HepG2 (cell line): ENCODE measurements around the gene APEX1. TPM values are rescaled to one million over a fixed set of nuclear protein-coding genes. Genes with fewer than 3 reads are reported as not detected.

ENCODE experiments used
- ATAC-seq: fragments of 200-7000 bp; cut with Tn5 transposase; 3 replicates; pipeline ENCODE4 v1.9.1; 2020; ENCODE audit warnings: mild to moderate bottlenecking, moderate library complexity
- BruUV-seq: library from RNA; stranded (reverse); fragments of 400-500 nt; replicated peaks from 2 replicates; lab custom pipeline; 2021; lab: Mats Ljungman, UMichigan
- CTCF ChIA-PET: fragments of 300-600 bp; formaldehyde crosslinking; extraction: SDS; loops from one replicate; lab custom pipeline; 2021; ENCODE audit warnings: low total read pairs, inconsistent platforms, low intra/inter-chr PET ratio; lab: Yijun Ruan, JAX
- POLR2A ChIA-PET: fragments of 350-600 bp; sonication (Branson Sonifier 250); formaldehyde crosslinking; loops from one replicate; lab custom pipeline; 2020; ENCODE audit warnings: antibody characterized with exemption, inconsistent platforms; lab: Yijun Ruan, JAX
- DNase-seq: peaks from one replicate; pipeline ENCODE4 v3.0.0-alpha.2; 2015; ENCODE audit warnings: low spot score
- FAIRE-seq: peaks from 3 replicates; lab custom pipeline; 2011; peaks lifted over from hg19 to GRCh38; lab: Jason Lieb, UNC
- H2AFZ ChIP-seq: one replicate; pipeline ENCODE4 v1.6.1; 2011; ENCODE audit warnings: low read length, inconsistent platforms
- H3K27ac ChIP-seq: fragments of 300-600 bp; 3 replicates; pipeline ENCODE4 v1.8.0; 2011; ENCODE audit warnings: mixed run types, mild to moderate bottlenecking, mixed read lengths, low read length, inconsistent platforms; ENCODE audit not compliant: insufficient read depth; ENCODE audit errors: extremely low read length
- H3K27me3 ChIP-seq, 2 experiments: fragments of 200-600 bp in 1 of 2; 2 replicates in 1 of 2; 3 replicates in 1 of 2; pipeline versions ENCODE4 v1.6.0 to v1.8.0; 2011; ENCODE audit warnings: low read length in 2 of 2, mild to moderate bottlenecking in 2 of 2, moderate library complexity in 2 of 2, inconsistent platforms in 1 of 2; ENCODE audit not compliant: insufficient read depth in 2 of 2, control insufficient read depth in 1 of 2
- H3K36me3 ChIP-seq, 2 experiments: fragments of 200-600 bp in 1 of 2; replicated peaks in 1 of 2; 2 replicates in 1 of 2; 3 replicates in 1 of 2; pipeline versions ENCODE4 v1.5.1 to v1.8.0; 2011; ENCODE audit warnings: low read length in 2 of 2, inconsistent platforms in 1 of 2; ENCODE audit not compliant: insufficient read depth in 2 of 2, control insufficient read depth in 1 of 2
- H3K4me1 ChIP-seq: 2 replicates; pipeline ENCODE4 v1.5.1; 2012; ENCODE audit warnings: low read length, inconsistent platforms; ENCODE audit not compliant: insufficient read depth
- H3K4me2 ChIP-seq: 2 replicates; pipeline ENCODE4 v1.6.0; 2011; ENCODE audit warnings: low read depth, low read length, inconsistent platforms
- H3K4me3 ChIP-seq, 3 experiments: fragments of 200-600 bp in 1 of 3; sonication (generic), shearing (Covaris generic) in 1 of 3; replicated peaks in 1 of 3; 2 replicates each; pipeline ENCODE4 v1.5.1; 2011 to 2016; ENCODE audit warnings: low read length in 3 of 3, inconsistent platforms in 2 of 3, low read depth in 2 of 3, mild to moderate bottlenecking in 2 of 3, control low read depth in 1 of 3, mixed read lengths in 1 of 3; ENCODE audit not compliant: insufficient read depth in 1 of 3
- H3K79me2 ChIP-seq: one replicate; pipeline ENCODE4 v1.6.1; 2011; ENCODE audit warnings: low read length, inconsistent platforms; ENCODE audit not compliant: insufficient read depth
- H3K9ac ChIP-seq: 2 replicates; pipeline ENCODE4 v1.6.0; 2011; ENCODE audit warnings: mild to moderate bottlenecking, low read depth, low read length, inconsistent platforms; ENCODE audit not compliant: insufficient read depth
- H3K9me3 ChIP-seq: 2 replicates; pipeline ENCODE4 v1.5.1; 2012; ENCODE audit warnings: mild to moderate bottlenecking, low read length
- H4K20me1 ChIP-seq: 2 replicates; pipeline ENCODE4 v1.6.0; 2011; ENCODE audit warnings: inconsistent platforms, mild to moderate bottlenecking, low read length, moderate library complexity; ENCODE audit not compliant: insufficient read depth
- HDAC1 ChIP-seq: sonication (generic); formaldehyde crosslinking; IDR thresholded peaks from 2 replicates; pipeline ENCODE4 v1.5.1; 2020; ENCODE audit warnings: mild to moderate bottlenecking, missing genetic modification reagents
- PAX8 ChIP-seq: sonication (generic); formaldehyde crosslinking; IDR thresholded peaks from 2 replicates; pipeline ENCODE4 v1.8.0; 2022; ENCODE audit warnings: mild to moderate bottlenecking, missing genetic modification reagents, borderline replicate concordance
- PPARG ChIP-seq: conservative IDR thresholded peaks from 2 replicates; pipeline ENCODE4 v1.6.1; 2016; ENCODE audit warnings: missing biosample characterization, missing genetic modification reagents
- WGBS: methylation state at CpG from one replicate; pipeline ENCODE4 v1.1.6; 2017; ENCODE audit warnings: low lambda C conversion rate; 5-methylcytosine and 5-hydroxymethylcytosine counted together
- in situ Hi-C: cut with HindIII; loops from 2 replicates; pipeline ENCODE4 v1.10.0; 2017; ENCODE audit warnings: low pct_unique_long_range_greater_than_20kb; ENCODE audit not compliant: extremely low pct_ligation_motif_present
- intact Hi-C: fragments of 100-400 bp; cut with micrococcal nuclease; formaldehyde crosslinking; loops from one replicate; pipeline ENCODE4 v1.10.0; 2022; ENCODE audit not compliant: unreplicated experiment
- polyA plus RNA-seq, 8 experiments: library from polyadenylated mRNA; depleted of rRNA in 3 of 8; stranded (reverse) in 7 of 8; unstranded in 1 of 8; fragments of >200 nt; fragmentation: Illumina TruSeq in 4 of 8; extraction: Trizol in 4 of 8; gene quantifications; 2 replicates each; pipeline versions ENCODE4 v1.2.1 to v1.2.3, GENCODE V29; 2011 to 2016; ENCODE audit warnings: low read depth in 4 of 8, missing spikeins in 1 of 8, mixed read lengths in 1 of 8; ENCODE audit not compliant: insufficient read depth in 1 of 8
- total RNA-seq, 5 experiments: library from RNA; depleted of rRNA; stranded (reverse); fragments of >200 nt; fragmentation: Illumina TruSeq; extraction: Trizol; gene quantifications; 2 replicates each; pipeline ENCODE4 v1.2.3, GENCODE V29; 2016; ENCODE audit warnings: low read depth in 1 of 5
- TF ChIP-seq, protein P1 (sequence below): IDR thresholded peaks from 2 replicates; pipeline ENCODE4 v1.6.1; 2016; ENCODE audit warnings: low read depth, missing genetic modification reagents, missing compliant biosample characterization
- TF ChIP-seq, protein P2 (sequence below): IDR thresholded peaks from 2 replicates; pipeline ENCODE4 v1.6.1; 2012; ENCODE audit warnings: low read length, improper control_type of control experiment

The APEX1 gene
- total and polyA plus RNA-seq, 2 of the 13 experiments (the other 11 are each of a cell fraction or from before 2014, with no cell fraction given), result 171 to 405 TPM

DNA sequence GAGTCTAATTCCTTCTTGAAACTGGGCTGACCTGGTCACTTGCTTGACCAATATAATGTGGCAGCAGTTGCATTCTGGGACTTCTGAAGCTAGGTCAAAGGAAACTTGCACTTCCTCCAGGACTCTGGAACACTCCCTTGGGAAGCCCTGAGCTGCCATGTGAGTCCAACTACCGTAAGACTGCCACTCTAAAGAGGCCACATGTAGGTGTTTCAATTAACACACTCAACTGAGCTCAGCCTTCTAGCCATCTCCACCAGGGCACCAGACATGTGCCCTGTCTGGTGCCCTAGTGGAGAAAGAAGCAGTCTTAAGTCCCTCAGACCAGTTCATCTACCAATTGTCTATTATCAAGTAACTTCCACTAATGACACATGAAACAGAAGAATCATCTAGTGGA, 35.6 kb upstream of the APEX1 start:
- peaks cover 42% of the 10 kb centered on the region for H3K4me1 ChIP-seq
- no TSS peak for BruUV-seq
- no peaks in the 10 kb centered on the region for H3K36me3 ChIP-seq
- POLR2A ChIA-PET, result interaction anchor here (1.5 to 3.5 kb wide), 5 partner anchors 9 to 76 kb away, joined by 3 to 59 read pairs (median 37); partner anchors contain the start of genes APEX1, OSGEP, PARP2 and PIP4P1
- H3K27me3 ChIP-seq, result no peaks in the 10 kb centered on the region; a peak in 1 of 5 replicates
- no peaks in the 10 kb centered on the region for H3K9me3 ChIP-seq
- FAIRE-seq, result no peak
- no peak overlapping the region for H3K27ac ChIP-seq
- no peak overlapping the region for H3K4me3 ChIP-seq
- in situ Hi-C loops, result loop anchor here (5.0 kb wide), 1 partner anchor 38 kb away; the partner anchor contains the start of gene APEX1
- H4K20me1 ChIP-seq, result no peaks in the 10 kb centered on the region
- intact Hi-C loops, result loop anchor here (5.0 kb wide), 2 partner anchors 113 to 268 kb away; partner anchors contain the start of gene ANG
- CTCF ChIA-PET, result no interaction called here
- H3K79me2 ChIP-seq, result no peaks in the 10 kb centered on the region
- peak; percentile 20; the same call in 2 of the 3 replicates for ATAC-seq
- H3K9ac ChIP-seq, result no peak overlapping the region
- 20% methylated on average over 1 of the region's 1 CpG for WGBS
- H3K4me2 ChIP-seq, result peak overlapping the region; percentile 73
- DNase-seq, result no peak
- no peak overlapping the region for H2AFZ ChIP-seq
- TF ChIP-seq HDAC1 (CRISPR knock-in tag) (no peak), PAX8 (CRISPR knock-in tag) (no peak), PPARG (CRISPR knock-in tag) (no peak)
- TF ChIP-seq, protein P1, sequence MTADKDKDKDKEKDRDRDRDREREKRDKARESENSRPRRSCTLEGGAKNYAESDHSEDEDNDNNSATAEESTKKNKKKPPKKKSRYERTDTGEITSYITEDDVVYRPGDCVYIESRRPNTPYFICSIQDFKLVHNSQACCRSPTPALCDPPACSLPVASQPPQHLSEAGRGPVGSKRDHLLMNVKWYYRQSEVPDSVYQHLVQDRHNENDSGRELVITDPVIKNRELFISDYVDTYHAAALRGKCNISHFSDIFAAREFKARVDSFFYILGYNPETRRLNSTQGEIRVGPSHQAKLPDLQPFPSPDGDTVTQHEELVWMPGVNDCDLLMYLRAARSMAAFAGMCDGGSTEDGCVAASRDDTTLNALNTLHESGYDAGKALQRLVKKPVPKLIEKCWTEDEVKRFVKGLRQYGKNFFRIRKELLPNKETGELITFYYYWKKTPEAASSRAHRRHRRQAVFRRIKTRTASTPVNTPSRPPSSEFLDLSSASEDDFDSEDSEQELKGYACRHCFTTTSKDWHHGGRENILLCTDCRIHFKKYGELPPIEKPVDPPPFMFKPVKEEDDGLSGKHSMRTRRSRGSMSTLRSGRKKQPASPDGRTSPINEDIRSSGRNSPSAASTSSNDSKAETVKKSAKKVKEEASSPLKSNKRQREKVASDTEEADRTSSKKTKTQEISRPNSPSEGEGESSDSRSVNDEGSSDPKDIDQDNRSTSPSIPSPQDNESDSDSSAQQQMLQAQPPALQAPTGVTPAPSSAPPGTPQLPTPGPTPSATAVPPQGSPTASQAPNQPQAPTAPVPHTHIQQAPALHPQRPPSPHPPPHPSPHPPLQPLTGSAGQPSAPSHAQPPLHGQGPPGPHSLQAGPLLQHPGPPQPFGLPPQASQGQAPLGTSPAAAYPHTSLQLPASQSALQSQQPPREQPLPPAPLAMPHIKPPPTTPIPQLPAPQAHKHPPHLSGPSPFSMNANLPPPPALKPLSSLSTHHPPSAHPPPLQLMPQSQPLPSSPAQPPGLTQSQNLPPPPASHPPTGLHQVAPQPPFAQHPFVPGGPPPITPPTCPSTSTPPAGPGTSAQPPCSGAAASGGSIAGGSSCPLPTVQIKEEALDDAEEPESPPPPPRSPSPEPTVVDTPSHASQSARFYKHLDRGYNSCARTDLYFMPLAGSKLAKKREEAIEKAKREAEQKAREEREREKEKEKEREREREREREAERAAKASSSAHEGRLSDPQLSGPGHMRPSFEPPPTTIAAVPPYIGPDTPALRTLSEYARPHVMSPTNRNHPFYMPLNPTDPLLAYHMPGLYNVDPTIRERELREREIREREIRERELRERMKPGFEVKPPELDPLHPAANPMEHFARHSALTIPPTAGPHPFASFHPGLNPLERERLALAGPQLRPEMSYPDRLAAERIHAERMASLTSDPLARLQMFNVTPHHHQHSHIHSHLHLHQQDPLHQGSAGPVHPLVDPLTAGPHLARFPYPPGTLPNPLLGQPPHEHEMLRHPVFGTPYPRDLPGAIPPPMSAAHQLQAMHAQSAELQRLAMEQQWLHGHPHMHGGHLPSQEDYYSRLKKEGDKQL (CRISPR knock-in tag), result no peak
- TF ChIP-seq, protein P2, sequence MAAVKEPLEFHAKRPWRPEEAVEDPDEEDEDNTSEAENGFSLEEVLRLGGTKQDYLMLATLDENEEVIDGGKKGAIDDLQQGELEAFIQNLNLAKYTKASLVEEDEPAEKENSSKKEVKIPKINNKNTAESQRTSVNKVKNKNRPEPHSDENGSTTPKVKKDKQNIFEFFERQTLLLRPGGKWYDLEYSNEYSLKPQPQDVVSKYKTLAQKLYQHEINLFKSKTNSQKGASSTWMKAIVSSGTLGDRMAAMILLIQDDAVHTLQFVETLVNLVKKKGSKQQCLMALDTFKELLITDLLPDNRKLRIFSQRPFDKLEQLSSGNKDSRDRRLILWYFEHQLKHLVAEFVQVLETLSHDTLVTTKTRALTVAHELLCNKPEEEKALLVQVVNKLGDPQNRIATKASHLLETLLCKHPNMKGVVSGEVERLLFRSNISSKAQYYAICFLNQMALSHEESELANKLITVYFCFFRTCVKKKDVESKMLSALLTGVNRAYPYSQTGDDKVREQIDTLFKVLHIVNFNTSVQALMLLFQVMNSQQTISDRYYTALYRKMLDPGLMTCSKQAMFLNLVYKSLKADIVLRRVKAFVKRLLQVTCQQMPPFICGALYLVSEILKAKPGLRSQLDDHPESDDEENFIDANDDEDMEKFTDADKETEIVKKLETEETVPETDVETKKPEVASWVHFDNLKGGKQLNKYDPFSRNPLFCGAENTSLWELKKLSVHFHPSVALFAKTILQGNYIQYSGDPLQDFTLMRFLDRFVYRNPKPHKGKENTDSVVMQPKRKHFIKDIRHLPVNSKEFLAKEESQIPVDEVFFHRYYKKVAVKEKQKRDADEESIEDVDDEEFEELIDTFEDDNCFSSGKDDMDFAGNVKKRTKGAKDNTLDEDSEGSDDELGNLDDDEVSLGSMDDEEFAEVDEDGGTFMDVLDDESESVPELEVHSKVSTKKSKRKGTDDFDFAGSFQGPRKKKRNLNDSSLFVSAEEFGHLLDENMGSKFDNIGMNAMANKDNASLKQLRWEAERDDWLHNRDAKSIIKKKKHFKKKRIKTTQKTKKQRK, result no peak
